ENCODE data around the gene IFT172.

- TF ChIP-seq CTCF (IDR thresholded peaks at IDR 0.05; ENCODE audit: borderline replicate concordance, extremely low read depth, low read length, poor library complexity, severe bottlenecking) (no peak), EZH2 (IDR thresholded peaks at IDR 0.05; ENCODE audit: borderline replicate concordance, low read depth, low read length, severe bottlenecking) (no peak)
Measured at GRCh38 chr2:27412419-27413152, 77.0 kb downstream of the IFT172 start.

All from DND-41 (cell line).